HepG2 (cell line): Measurements from ENCODE around the gene ZNF653. TPM values are rescaled to one million over a fixed set of nuclear protein-coding genes. Genes with fewer than 3 reads are reported as not detected.

Experiments
- ATAC-seq: fragments of 200-7000 bp; cut with Tn5 transposase; 3 replicates; pipeline ENCODE4 v1.9.1; 2020; ENCODE audit warnings: mild to moderate bottlenecking, moderate library complexity
- BruUV-seq: library from RNA; stranded (reverse); fragments of 400-500 nt; replicated peaks from 2 replicates; lab custom pipeline; 2021; lab: Mats Ljungman, UMichigan
- CTCF ChIA-PET: fragments of 300-600 bp; formaldehyde crosslinking; extraction: SDS; loops from one replicate; lab custom pipeline; 2021; ENCODE audit warnings: low total read pairs, inconsistent platforms, low intra/inter-chr PET ratio; lab: Yijun Ruan, JAX
- POLR2A ChIA-PET: fragments of 350-600 bp; sonication (Branson Sonifier 250); formaldehyde crosslinking; loops from one replicate; lab custom pipeline; 2020; ENCODE audit warnings: antibody characterized with exemption, inconsistent platforms; lab: Yijun Ruan, JAX
- DNase-seq: peaks from one replicate; pipeline ENCODE4 v3.0.0-alpha.2; 2015; ENCODE audit warnings: low spot score
- FAIRE-seq: peaks from 3 replicates; lab custom pipeline; 2011; peaks lifted over from hg19 to GRCh38; lab: Jason Lieb, UNC
- H2AFZ ChIP-seq: one replicate; pipeline ENCODE4 v1.6.1; 2011; ENCODE audit warnings: low read length, inconsistent platforms
- H3K27ac ChIP-seq: fragments of 300-600 bp; 3 replicates; pipeline ENCODE4 v1.8.0; 2011; ENCODE audit warnings: mixed run types, mild to moderate bottlenecking, mixed read lengths, low read length, inconsistent platforms; ENCODE audit not compliant: insufficient read depth; ENCODE audit errors: extremely low read length
- H3K27me3 ChIP-seq, 2 experiments: fragments of 200-600 bp in 1 of 2; 2 replicates in 1 of 2; 3 replicates in 1 of 2; pipeline versions ENCODE4 v1.6.0 to v1.8.0; 2011; ENCODE audit warnings: low read length in 2 of 2, mild to moderate bottlenecking in 2 of 2, moderate library complexity in 2 of 2, inconsistent platforms in 1 of 2; ENCODE audit not compliant: insufficient read depth in 2 of 2, control insufficient read depth in 1 of 2
- H3K36me3 ChIP-seq, 2 experiments: fragments of 200-600 bp in 1 of 2; replicated peaks in 1 of 2; 2 replicates in 1 of 2; 3 replicates in 1 of 2; pipeline versions ENCODE4 v1.5.1 to v1.8.0; 2011; ENCODE audit warnings: low read length in 2 of 2, inconsistent platforms in 1 of 2; ENCODE audit not compliant: insufficient read depth in 2 of 2, control insufficient read depth in 1 of 2
- H3K4me1 ChIP-seq: 2 replicates; pipeline ENCODE4 v1.5.1; 2012; ENCODE audit warnings: low read length, inconsistent platforms; ENCODE audit not compliant: insufficient read depth
- H3K4me2 ChIP-seq: 2 replicates; pipeline ENCODE4 v1.6.0; 2011; ENCODE audit warnings: low read depth, low read length, inconsistent platforms
- H3K4me3 ChIP-seq, 3 experiments: fragments of 200-600 bp in 1 of 3; sonication (generic), shearing (Covaris generic) in 1 of 3; replicated peaks in 1 of 3; 2 replicates each; pipeline ENCODE4 v1.5.1; 2011 to 2016; ENCODE audit warnings: low read length in 3 of 3, inconsistent platforms in 2 of 3, low read depth in 2 of 3, mild to moderate bottlenecking in 2 of 3, control low read depth in 1 of 3, mixed read lengths in 1 of 3; ENCODE audit not compliant: insufficient read depth in 1 of 3
- H3K79me2 ChIP-seq: one replicate; pipeline ENCODE4 v1.6.1; 2011; ENCODE audit warnings: low read length, inconsistent platforms; ENCODE audit not compliant: insufficient read depth
- H3K9ac ChIP-seq: 2 replicates; pipeline ENCODE4 v1.6.0; 2011; ENCODE audit warnings: mild to moderate bottlenecking, low read depth, low read length, inconsistent platforms; ENCODE audit not compliant: insufficient read depth
- H3K9me3 ChIP-seq: 2 replicates; pipeline ENCODE4 v1.5.1; 2012; ENCODE audit warnings: mild to moderate bottlenecking, low read length
- H4K20me1 ChIP-seq: 2 replicates; pipeline ENCODE4 v1.6.0; 2011; ENCODE audit warnings: inconsistent platforms, mild to moderate bottlenecking, low read length, moderate library complexity; ENCODE audit not compliant: insufficient read depth
- BATF2 ChIP-seq: sonication (generic); formaldehyde crosslinking; IDR thresholded peaks from 2 replicates; pipeline ENCODE4 v1.8.0; 2022; ENCODE audit warnings: mild to moderate bottlenecking, missing genetic modification reagents, moderate library complexity
- CERS6 ChIP-seq: sonication (generic); formaldehyde crosslinking; IDR thresholded peaks from 2 replicates; pipeline ENCODE4 v1.5.0; 2020; ENCODE audit warnings: missing genetic modification reagents
- MAFK ChIP-seq, 2 experiments: IDR thresholded peaks in 1 of 2; conservative IDR thresholded peaks in 1 of 2; 2 replicates each; pipeline ENCODE4 v1.6.1; 2011; ENCODE audit warnings: improper control_type of control experiment in 2 of 2, low read length in 2 of 2
- SAP130 ChIP-seq: IDR thresholded peaks from 2 replicates; pipeline ENCODE4 v1.6.1; 2016; ENCODE audit warnings: low read depth
- SMC3 ChIP-seq: IDR thresholded peaks from 2 replicates; pipeline ENCODE4 v1.6.1; 2011; ENCODE audit warnings: low read length, improper control_type of control experiment
- TEAD2 ChIP-seq: sonication (generic); formaldehyde crosslinking; IDR thresholded peaks from 2 replicates; pipeline ENCODE4 v1.9.0; 2021; ENCODE audit warnings: missing genetic modification reagents
- UBTF ChIP-seq: sonication (generic); formaldehyde crosslinking; IDR thresholded peaks from 2 replicates; pipeline ENCODE4 v1.4.0; 2020; ENCODE audit warnings: mild to moderate bottlenecking, missing genetic modification reagents
- ZBTB34 ChIP-seq: sonication (generic); formaldehyde crosslinking; IDR thresholded peaks from 2 replicates; pipeline ENCODE4 v1.8.0; 2022; ENCODE audit warnings: mild to moderate bottlenecking, missing genetic modification reagents
- ZFAT ChIP-seq: sonication (generic); formaldehyde crosslinking; conservative IDR thresholded peaks from 2 replicates; pipeline ENCODE4 v1.8.1; 2023; ENCODE audit warnings: missing genetic modification reagents, inconsistent platforms
- ZHX2 ChIP-seq, 2 experiments: sonication (generic) in 1 of 2; formaldehyde crosslinking in 1 of 2; IDR thresholded peaks; 2 replicates each; pipeline versions ENCODE4 v1.6.1 to v1.9.0; 2014 to 2022; ENCODE audit warnings: antibody characterized with exemption in 1 of 2, borderline replicate concordance in 1 of 2, inconsistent platforms in 1 of 2, low read depth in 1 of 2, missing genetic modification reagents in 1 of 2
- ZNF607 ChIP-seq: sonication (generic); formaldehyde crosslinking; IDR thresholded peaks from 2 replicates; pipeline ENCODE4 v1.5.1; 2020; ENCODE audit warnings: missing genetic modification reagents, mild to moderate bottlenecking, borderline replicate concordance
- ZSCAN29 ChIP-seq: sonication (generic); formaldehyde crosslinking; conservative IDR thresholded peaks from 2 replicates; pipeline ENCODE4 v1.4.0; 2020; ENCODE audit warnings: mild to moderate bottlenecking, missing genetic modification reagents
- WGBS: methylation state at CpG from one replicate; pipeline ENCODE4 v1.1.6; 2017; ENCODE audit warnings: low lambda C conversion rate; 5-methylcytosine and 5-hydroxymethylcytosine counted together
- in situ Hi-C: cut with HindIII; loops from 2 replicates; pipeline ENCODE4 v1.10.0; 2017; ENCODE audit warnings: low pct_unique_long_range_greater_than_20kb; ENCODE audit not compliant: extremely low pct_ligation_motif_present
- intact Hi-C: fragments of 100-400 bp; cut with micrococcal nuclease; formaldehyde crosslinking; loops from one replicate; pipeline ENCODE4 v1.10.0; 2022; ENCODE audit not compliant: unreplicated experiment
- polyA plus RNA-seq, 8 experiments: library from polyadenylated mRNA; depleted of rRNA in 3 of 8; stranded (reverse) in 7 of 8; unstranded in 1 of 8; fragments of >200 nt; fragmentation: Illumina TruSeq in 4 of 8; extraction: Trizol in 4 of 8; gene quantifications; 2 replicates each; pipeline versions ENCODE4 v1.2.1 to v1.2.3, GENCODE V29; 2011 to 2016; ENCODE audit warnings: low read depth in 4 of 8, missing spikeins in 1 of 8, mixed read lengths in 1 of 8; ENCODE audit not compliant: insufficient read depth in 1 of 8
- total RNA-seq, 5 experiments: library from RNA; depleted of rRNA; stranded (reverse); fragments of >200 nt; fragmentation: Illumina TruSeq; extraction: Trizol; gene quantifications; 2 replicates each; pipeline ENCODE4 v1.2.3, GENCODE V29; 2016; ENCODE audit warnings: low read depth in 1 of 5

Gene ZNF653
- total and polyA plus RNA-seq, 2 of the 13 experiments (the other 11 are each of a cell fraction or from before 2014, with no cell fraction given), result 4.7 to 7.1 TPM

- BruUV-seq, result no TSS peak
- DNase-seq (no peak), ATAC-seq (no peak), FAIRE-seq (no peak)
- Histone ChIP-seq H2AFZ (no peak overlapping the region), H3K27ac (no peak overlapping the region), H3K79me2 (no peaks in the 10 kb centered on the region), H3K9ac (no peak overlapping the region), H3K27me3 (peaks cover 3 to 11% of the 10 kb centered on the region in 2 experiments; a peak in 4 of 5 replicates), H3K36me3 (no peaks in the 10 kb centered on the region), H3K4me1 (peaks cover 25% of the 10 kb centered on the region), H3K9me3 (no peaks in the 10 kb centered on the region), H3K4me2 (no peak overlapping the region), H3K4me3 (no peak overlapping the region), H4K20me1 (peaks cover 7% of the 10 kb centered on the region; the same call in 1 of the 2 replicates)
- WGBS, result 95% methylated on average over 10 of the region's 13 CpGs
- ChIA-PET POLR2A (no interaction called here), CTCF (no interaction called here)
- intact Hi-C loops, result no loop called here
- in situ Hi-C loops, result no loop called here
- TF ChIP-seq SAP130 (CRISPR knock-in tag) (no peak), ZSCAN29 (CRISPR knock-in tag) (no peak), CERS6 (CRISPR knock-in tag) (no peak), UBTF (CRISPR knock-in tag) (no peak), MAFK (conservative IDR thresholded peaks at IDR 0.05 in 1 of 2, IDR thresholded peaks at IDR 0.05 in 1 of 2; ENCODE audit: low read length in 2 of 2) (no peak), SMC3 (no peak), BATF2 (CRISPR knock-in tag) (no peak), ZBTB34 (CRISPR knock-in tag) (no peak), TEAD2 (CRISPR knock-in tag) (no peak), ZHX2 (IDR thresholded peaks at IDR 0.05; ENCODE audit: low read depth) (no peak), ZHX2 (CRISPR knock-in tag; IDR thresholded peaks at IDR 0.05; ENCODE audit: borderline replicate concordance) (no peak), ZNF607 (no peak), ZFAT (CRISPR knock-in tag) (no peak)
These were observed 20.3 kb downstream of the ZNF653 start for GRCh38 chr19:11485245-11485837.
